Stimulated activated CD8-positive, alpha-beta memory T cell treated with anti-CD3 and anti-CD28 coated beads, Interleukin-12 subunit alpha, Interleukin-12 subunit beta, amount 100 ng/mL, for 24 hours (primary cell): ENCODE data around the gene NFYA.

Experiments
- DNase-seq: peaks from one replicate; pipeline ENCODE4 v3.0.0-alpha.2; 2020; ENCODE audit errors: extremely low read depth

The NFYA gene

DNA sequence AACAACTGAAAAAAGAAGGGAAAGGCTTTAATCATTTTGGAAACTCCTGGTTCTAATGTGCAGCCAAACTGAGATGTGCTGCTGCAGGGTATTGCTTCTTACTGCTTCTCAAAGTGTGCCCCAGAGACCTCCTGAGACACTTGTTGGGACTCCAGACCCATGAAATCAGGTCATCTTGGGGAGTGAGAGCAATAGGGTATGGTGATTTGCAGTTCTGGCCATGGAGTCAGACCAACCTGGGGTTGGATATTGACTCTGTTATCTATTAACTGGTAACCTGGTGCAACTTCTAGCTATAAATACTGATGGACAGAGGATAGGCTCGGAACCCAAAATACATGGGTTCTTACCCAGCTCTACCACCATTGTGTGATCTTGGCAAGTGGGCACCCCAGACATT lies 26.7 kb upstream of the NFYA start:
- DNase-seq: no peak

GRCh38 chr6:41047306-41047705 lies 25.5 kb upstream of the NFYA start:
- no peak for DNase-seq

- no peak for DNase-seq
Observed at GRCh38 chr6:41047745-41048732, 24.7 kb upstream of the NFYA start.

DNA sequence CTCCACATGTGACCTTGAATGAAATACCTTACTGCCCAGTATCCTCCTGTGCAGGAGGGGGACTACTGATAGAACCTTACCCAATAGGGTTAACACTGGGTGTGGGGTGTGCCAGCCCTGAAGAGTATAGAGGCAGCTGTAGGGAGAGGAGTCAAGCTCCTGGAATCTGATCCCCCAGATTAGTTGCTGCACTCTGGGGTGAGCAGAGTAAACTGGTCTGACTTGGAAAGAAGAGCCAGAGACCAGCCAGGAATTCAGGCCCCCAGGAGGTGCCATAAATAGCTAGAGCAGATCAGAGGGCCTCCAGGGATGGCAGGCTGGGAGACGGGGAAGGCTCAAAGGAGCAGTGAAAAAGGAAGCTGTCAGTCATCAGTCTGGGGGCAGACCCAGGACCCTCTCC lies 23.3 kb upstream of the NFYA start:
- no peak for DNase-seq

DNA sequence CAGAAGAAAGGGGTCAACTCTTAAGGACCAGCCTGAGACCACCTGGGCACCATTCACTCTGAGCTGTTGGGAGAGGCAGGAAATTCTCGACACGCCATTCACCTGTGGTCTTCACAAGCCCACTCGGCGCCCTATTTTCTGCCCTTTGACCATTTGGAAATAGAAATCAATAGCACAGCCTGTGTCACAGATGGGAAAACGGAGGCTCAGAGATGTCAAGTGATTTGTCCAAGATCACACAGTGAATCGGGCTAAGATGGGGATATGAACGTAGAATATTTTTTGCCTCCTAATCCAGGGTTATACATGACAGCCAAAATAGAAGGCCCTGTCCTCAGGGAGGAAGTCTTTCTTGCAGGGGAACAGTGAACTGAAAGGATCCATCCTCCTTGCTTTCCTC lies 22.8 kb upstream of the NFYA start:
- DNase-seq: no peak

DNA sequence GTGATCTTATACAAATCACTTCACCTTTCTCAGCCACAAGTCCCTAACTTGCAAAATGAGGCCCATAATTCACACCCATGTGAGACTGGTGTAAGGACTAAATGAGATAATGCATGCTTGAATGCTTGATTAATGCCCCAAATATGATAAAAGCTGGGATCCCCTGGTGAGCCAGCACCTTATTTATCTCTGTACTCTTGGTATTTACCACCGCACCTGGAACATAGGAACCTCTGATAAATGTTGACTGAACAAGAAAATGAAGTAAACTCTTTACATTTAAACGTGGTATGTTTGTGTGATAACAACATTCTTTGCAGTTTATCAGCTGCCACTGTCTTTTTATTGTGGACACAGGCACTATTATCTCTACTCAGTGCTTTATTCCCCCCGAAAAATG lies 22.2 kb upstream of the NFYA start:
- DNase-seq: no peak

DNA sequence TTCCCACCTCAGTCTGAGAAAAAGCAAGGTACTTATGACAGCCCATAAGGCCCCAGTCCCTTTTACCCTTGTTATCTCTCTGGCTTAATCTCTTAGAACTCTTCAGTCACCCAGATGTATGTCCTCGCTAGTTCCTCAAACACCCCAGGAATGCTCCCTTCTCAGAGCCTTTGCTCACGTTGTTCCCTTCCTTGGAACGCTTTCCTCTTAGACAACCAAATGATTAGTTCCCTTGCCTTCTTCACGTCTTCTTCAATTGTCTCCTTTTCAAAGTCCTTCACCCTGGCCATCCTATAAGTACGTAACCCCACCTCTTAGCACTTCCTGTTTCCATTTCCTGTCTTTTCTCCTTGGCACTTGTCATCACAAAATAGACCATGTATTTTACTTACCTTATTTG lies 20.9 kb upstream of the NFYA start:
- DNase-seq: no peak

DNA sequence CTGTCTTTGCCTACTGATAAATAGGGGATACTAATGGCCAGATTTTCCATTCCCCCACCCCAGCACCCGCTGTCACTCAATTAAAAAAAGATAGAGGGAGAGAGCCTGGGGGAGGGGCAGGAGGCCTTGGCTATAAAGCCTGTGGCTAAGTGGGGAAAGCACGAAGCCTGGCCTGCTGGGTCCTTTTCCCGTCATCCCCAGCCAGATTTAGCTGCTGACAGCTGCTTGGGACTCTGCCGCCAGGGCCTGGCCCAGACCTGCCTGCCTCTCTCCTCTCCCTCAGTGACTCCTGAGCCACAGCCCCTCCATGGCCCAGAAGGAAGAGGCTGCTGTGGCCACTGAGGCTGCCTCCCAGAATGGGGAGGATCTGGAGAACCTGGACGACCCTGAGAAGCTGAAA lies 19.7 kb upstream of the NFYA start, which contains the start of gene APOBEC2:
APOBEC2 (plus strand) TSS at position 162 of the 400 bp plus-strand sequence; CDS start at position 308, 146 bp downstream.
- DNase-seq: no peak

DNA sequence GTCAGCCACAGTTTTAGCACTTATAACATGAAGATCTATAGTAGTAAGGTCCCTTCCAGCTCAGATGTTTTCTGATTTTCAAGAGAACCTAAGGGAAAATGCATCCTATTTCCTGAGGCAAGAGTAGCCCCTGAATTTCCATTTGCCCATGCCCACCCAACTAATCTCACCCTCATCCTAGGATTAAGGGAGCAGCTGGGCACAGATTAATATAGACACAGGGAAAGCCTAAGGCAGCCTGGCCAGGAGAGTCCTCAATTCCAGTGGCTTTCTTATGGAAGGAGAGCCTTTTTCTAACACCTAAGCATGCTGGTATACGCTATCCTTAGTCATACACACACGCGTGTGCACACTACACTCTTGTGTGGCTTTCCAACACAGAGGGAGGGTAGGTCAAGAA lies 18.3 kb upstream of the NFYA start:
- no peak for DNase-seq

- no peak for DNase-seq
Observed at GRCh38 chr6:41055149-41055548, 17.6 kb upstream of the NFYA start.

DNA sequence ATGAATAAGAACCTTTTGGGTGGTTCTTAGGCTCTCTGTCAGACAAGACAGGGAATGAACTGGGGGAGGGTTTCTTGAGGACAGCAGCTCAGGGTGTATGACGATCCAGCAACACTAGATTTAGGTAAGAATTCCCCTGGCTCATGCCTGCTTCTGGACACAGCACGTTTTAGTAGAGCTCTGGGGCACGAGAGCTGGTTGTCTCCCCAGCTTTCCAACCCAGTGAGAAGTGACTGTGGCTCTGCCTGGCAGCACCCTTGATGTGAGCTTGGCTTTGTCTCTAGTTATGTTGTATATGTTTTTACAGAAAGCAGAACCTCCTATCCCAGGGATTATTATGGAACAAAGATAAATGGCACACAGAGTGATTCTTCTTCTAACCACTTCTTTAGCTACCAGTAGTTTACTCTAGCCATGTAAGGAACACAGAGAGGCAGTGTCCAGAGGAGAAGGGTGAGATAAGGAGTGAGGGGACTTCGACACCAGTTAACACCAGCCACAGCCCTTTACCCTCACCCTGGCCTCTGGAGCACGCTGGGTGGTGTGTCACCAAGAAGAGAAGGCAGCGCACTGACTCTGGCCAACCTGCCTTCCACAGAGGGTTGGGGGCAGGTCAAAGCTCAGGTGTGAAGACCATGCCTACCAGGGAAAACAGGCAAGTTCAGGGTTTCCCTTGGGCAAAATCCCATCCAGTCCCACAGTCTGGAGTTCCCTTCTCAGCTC lies 15.8 kb upstream of the NFYA start:
- DNase-seq: no peak

DNA sequence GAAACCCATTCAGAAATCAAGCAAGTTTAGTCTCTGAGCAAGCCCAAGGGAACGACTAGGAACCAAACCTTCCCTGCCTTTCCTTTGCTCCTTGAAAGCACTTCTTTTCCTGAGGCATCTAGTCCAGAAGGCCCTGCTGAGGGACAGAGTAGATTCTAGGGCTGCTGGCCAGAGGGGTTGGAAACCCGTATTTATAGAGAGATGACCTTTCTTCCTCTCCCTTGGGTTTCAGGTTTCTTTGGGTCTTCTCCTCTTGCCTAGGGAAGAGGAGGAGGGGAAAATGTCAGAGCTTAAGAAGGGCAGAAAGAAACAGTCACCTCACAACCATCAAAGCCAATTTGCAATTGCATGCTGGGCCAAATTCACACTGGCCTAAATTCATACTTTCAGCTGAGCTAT lies 14.0 kb upstream of the NFYA start:
- no peak for DNase-seq

DNA sequence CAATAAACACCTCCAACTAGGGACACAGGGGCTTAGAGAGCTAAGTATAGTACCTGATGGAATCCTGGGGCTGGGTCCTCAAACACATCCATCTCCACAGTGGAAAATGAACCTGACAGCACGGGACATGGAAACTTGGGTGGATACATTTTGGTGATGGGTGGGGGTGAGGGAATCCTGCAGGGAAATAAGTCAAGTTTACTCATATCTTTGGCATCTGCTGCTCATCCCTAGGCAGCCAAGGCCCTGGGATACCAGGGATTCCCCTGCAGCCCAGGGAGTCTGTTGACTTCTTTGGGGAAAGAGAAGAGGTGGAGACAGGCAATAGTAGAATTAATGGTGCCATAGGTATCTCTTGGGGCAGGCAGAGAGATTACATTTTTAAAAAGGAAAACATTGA lies 13.2 kb upstream of the NFYA start:
- no peak for DNase-seq

DNA sequence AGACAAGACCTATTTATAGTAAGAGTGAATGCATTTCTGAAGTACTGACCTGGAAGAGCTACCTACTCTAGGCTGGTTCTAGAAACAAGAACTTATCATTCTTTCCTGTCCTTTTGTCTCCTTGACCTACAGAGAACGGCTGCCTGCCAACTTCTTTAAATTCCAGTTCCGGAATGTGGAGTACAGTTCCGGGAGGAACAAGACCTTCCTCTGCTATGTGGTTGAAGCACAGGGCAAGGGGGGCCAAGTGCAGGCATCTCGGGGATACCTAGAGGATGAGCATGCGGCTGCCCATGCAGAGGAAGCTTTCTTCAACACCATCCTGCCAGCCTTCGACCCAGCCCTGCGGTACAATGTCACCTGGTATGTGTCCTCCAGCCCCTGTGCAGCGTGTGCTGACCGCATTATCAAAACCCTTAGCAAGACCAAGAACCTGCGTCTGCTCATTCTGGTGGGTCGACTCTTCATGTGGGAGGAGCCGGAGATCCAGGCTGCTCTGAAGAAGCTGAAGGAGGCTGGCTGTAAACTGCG lies 11.5 kb upstream of the NFYA start:
- DNase-seq: no peak

GRCh38 chr6:41062056-41062455 lies 10.7 kb upstream of the NFYA start:
- no peak for DNase-seq

DNA sequence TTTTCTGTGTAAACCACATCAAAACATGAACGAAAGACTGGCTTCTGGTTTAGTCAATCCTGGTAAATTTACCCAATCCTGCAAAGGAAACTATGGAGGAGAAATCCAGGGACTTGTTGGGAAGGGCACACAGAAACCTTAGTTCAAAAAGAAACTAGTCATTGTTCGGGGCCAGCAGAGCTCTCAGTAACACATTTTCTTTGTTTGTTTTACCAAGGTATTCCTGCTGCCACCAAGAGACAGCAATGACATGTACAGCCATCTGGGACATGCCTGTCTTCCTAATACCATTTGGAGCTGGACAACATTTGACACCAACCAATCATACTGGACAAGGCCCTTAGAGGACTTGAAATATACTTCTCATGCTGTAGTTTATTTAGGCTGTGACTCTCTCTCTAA lies 8.9 kb upstream of the NFYA start:
- no peak for DNase-seq

- DNase-seq: no peak
Observed at GRCh38 chr6:41064841-41065240, 7.9 kb upstream of the NFYA start.

DNA sequence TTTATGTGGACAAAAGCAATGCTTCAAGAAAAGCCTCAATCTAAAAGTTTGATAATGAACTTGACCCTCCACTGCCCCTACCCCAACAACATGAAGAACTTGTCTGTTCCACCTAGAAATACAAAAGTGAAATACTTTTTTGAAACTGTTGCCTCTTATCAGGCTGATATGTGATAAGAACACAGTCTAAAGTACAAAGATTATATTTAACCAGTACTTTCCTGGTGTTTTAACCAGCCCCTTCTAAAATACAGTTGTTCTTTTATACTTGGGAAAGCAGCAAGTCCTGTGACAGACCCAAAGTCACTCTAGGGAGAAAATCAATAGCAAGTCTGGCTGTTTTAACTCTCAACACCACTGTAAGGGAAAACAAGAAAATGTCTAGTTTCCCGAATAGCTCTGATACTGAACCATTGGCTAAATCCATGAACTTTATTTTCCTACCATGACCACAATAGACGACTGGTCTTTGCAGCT lies 7.2 kb upstream of the NFYA start:
- DNase-seq: no peak

GRCh38 chr6:41066867-41067304 lies 5.9 kb upstream of the NFYA start:
- peak; percentile 9 for DNase-seq

- no peak for DNase-seq
Observed at GRCh38 chr6:41071501-41071922, 1.3 kb upstream of the NFYA start.

DNA sequence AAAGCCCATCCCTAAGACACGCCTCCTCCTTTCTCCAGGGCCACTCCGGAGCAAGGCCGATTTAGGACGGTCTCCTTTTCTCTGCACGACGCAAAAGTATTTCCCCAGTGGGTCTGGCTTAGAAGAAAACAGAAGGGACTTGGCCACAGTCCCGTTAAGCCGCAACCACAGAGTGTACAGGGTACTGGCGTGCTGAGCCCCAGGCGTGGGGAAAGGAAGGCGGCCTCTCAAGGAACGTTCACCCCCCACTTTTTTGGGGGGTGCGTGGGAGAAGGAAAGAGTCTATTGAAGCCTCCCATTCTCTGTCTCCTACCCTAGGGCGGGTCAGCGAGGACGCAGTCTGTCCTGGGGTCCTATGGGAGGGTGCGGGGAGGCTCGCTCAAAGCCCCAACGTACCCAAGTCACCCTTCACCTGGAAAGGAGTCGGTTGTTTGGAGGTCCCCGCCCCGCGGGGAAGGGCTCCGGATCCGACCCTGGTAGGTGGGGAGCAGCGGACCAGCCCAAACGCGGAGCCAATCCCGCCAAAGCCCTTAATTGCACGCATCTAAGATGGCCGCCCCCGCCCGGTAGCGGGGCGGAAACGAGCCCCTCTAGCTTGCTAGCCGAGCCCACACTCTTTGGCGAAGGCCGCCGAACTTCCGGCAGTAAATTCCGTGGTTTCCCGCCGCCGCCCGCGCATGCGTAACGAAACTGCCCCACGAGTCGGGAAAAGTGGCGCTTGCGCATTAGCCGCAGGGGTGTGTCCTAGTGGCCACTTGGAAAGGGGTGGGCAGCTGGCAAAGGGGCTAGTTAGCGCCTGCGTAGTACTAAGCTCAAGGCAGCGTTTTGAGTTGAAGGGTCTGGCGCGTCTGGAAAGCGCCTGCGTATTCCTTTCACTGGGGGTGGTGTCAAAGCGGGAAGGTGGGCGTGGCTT lies 595 bp upstream of the NFYA start, which contains the start of gene OARD1:
OARD1 (minus strand) TSS at position 434 of the 913 bp plus-strand sequence. CDS start 722 bp downstream, outside the sequence.
- DNase-seq: peak; percentile 100
